NCI-H146 treated with DMSO at 0.1 percent for 48 hours (cell line): Measurements from ENCODE around the gene DEGS2.
"Not testable (repeated sequence)": the region's sequence is repeated elsewhere in the genome, so short reads cannot be mapped to it uniquely, and the experiment has no call there.

ENCODE experiments used
- DNase-seq: peaks from one replicate; lab custom pipeline; 2025; ENCODE audit not compliant: unreplicated experiment; lab: John Stamatoyannopoulos, UW

The DEGS2 gene

DNA sequence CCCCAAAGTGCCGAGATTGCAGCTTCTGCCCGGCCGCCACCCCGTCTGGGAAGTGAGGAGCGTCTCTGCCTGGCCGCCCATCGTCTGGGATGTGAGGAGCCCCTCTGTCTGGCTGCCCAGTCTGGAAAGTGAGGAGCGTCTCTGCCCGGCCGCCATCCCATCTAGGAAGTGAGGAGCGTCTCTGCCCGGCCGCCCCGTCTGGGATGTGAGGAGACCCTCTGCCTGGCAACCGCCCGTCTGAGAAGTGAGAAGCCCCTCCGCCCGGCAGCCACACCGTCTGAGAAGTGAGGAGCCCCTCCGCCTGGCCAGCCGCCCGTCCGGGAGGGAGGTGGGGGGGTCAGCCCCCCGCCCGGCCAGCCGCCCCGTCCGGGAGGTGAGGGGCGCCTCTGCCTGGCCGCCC is 21.2 kb upstream of the DEGS2 start:
- not testable (repeated sequence) for DNase-seq

DNA sequence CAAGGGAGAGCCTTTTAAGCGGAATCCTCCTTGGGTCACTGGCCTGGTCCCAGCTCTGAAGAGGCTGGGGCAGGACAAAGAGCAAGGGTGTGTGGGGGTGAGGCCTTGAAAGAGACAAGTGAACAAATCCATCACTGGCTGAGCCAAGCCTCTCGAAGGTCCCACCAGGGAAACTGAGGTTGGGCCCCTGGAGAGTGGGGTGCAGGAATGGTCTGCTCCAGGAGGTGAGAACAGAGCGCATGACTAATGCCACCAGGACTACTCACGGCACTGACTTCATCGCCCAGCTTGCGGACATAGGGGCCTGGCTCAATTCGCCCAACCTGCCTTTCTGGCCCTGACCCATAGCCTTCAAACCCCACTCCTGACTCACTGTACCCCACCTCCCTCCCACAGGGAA is 19.2 kb upstream of the DEGS2 start:
- DNase-seq = no peak

DNA sequence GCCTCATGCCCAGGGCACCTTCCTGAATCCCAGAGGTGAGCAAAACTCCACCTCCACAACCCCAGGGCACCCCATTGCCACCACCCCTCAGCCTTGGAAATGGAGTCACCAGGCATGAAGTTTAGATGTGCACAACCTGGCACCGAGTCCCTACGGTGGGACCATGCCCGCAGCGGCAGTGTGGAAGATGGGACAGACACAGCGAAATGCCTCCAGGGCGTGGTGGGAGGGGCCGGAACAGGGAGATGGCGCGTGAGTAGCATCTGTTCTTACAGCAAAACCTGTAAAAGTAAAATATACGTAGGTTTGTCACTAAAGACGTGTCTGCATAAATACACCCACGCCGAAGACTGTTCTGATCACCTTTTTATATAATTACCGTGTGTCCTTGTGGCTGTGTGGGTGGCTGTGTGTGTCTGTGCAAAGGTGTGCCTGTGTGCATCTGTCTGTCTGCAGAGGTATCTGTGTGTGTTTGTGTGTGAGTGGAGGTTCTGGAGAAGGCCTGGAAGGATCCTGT is 17.4 kb upstream of the DEGS2 start:
- DNase-seq = no peak

DNA sequence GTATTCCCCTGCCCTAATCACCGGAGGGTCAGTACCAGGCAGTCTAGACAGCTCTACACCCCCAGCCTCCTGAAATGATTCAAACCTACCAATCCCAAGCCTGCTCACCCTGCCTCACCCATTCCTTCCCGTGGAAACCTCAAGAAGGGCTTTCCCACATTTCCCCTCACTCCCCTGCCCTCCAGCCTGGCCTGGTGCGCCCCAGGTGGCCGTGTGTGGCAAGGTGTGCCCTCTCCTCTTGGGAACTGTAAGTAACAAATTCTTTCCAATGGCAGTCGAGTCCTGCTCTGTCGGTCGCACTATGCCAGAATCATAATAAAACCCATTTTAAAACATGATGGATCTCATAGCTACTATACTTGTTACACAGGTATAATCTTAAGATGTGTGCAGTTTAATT is 13.9 kb upstream of the DEGS2 start:
- no peak for DNase-seq

DNA sequence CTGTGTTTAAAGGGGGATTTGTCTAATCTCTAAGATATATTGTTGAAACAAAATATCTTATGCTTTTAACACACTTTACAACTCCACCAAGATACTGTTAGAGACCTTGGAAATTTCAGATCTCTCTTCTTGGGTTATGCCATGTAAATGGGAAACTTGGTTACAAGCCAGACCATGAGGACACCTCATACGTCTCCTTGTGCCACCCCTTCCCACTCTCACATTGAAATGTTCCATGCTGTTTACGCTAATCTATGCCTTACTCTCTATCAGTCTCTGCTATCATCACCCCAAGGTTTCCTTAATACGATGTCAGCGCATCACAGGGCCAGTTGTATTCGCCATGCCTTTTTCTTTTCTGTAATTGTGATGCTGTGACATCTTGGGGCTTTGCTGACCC is 13.4 kb upstream of the DEGS2 start:
- no peak for DNase-seq

DNA sequence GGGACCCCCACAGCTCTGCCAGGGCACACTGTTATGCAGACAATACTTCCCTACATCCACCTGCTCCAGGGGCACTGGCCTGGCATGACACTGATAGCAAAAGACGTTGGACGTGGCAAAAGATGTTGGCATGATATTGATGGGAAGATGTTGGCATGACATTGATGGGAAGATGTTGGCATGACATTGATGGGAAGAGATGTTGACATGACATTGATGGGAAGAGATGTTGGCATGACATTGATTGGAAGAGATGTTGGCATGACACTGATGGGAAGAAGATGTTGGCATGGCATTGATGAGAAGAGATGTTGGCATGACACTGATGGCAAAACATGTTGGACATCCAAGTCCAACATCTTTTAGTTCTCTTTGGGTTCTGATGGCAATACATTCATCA is 11.4 kb upstream of the DEGS2 start:
- DNase-seq = no peak

DNA sequence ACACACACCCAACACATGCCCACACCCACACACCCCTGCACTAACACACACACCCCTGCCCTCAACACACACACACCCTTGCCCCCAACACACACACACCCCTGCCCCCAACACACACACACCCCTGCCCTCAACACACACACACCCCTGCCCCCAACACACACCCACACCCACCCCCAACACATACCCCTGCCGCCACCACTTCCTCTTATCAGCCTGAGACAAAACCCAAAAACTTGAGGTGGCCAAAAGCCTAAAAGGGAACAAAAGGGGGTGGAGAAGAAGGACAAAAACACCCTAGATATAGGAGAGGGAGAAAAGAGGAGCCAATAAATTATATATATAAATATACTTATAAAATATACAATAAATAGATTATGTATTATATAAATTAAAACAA is 9.1 kb upstream of the DEGS2 start:
- DNase-seq = no peak

DNA sequence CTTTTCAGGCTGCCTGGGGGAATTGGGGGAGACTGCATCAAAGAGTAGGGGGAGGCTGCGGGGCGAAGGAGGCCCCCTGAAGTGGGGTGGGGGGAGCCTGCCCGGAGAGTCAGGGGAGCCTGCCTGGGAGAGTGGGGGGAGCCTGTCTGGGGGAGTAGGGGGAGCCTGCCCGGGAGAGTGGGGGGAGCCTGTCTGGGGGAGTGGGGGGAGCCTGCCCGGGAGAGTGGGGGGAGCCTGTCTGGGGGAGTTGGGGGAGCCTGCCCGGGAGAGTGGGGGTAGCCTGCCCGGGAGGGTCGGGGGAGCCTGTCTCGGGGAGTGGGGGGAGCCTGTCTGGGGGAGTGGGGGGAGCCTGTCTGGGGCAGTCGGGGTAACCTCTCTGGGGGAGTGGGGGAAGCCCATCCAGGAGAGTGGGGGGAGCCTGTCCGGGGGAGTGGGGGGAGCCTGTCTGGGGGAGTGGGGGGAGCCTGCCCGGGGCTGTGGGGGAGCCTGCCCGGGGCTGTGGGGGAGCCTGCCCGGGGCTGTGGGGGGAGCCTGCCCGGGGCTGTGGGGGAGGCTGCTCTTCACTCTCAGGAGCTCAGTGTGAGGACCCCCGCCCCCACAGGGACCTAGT is 6.5 kb upstream of the DEGS2 start:
- DNase-seq = no peak

DNA sequence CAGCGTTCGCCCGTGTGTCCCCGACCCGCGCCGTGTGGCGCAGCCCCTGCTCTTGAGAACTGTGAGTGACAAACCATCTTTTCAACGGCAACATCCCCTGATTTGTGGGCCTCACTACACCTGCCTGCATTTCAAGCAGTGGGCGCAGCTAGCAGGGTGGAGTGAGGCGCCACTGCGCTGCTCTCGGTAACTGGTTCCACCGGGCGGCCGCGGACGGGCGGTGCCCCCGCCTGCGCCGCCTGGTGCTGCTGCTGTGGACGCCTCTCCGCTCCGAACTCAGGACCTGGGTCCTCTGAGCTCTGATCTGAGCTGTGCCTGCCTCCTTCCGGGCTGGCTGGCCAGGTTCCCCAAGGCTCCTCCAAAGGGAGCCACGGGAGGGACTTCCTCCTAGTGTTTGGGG is 5.9 kb upstream of the DEGS2 start:
- DNase-seq = no peak

DNA sequence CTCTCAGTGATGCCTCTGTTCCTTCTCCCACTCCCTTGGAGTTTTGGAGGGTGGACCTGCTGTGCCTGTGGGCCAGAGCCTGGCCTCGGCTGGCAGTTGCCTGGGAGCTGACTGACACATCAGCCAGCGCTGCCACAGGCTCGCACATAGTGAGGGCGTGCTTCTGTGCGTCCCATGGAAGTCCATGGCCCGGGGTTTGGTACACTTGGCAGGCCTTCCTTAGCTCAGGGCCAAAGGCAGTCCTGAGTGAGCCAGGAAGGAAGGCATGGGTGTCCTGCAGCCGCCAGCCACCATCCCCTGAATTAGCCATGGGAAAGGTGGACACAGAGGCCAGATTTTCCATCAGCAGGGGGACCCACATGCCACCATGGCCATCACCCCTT is 1.1 kb upstream of the DEGS2 start:
- no peak for DNase-seq

DNA sequence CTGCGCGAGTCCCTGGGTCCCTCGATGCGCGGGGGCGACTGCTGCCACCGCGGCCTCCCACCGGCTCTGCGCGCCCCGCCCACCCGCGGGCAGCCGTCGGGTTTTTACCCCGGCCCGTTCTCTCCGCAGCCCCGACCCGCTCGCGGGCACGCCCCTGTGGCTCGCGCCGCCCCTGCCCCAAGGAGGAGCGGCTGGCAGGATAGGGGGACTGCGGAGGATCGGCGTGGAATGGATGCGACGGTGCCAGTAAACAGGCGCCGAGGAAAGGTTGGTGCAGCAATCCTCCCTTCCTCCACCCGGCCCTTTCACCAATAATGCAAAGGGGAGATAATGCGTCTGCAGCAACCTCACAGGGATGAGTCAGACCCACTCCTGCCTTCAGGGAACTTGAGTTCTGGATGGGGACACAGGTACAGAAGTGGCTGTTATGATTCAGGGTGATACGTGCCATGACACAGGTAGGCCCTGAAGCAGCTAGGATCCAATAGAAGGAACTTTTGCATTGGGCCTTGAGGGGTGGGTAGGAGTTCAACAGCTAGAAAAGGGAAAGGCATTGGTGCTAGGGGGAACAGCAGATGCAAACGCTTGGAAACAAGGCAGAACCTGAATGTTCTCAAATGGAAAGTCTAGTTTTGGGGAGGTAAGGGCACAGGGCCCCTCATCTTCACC is 554 bp upstream of the DEGS2 start:
- no peak for DNase-seq

DNA sequence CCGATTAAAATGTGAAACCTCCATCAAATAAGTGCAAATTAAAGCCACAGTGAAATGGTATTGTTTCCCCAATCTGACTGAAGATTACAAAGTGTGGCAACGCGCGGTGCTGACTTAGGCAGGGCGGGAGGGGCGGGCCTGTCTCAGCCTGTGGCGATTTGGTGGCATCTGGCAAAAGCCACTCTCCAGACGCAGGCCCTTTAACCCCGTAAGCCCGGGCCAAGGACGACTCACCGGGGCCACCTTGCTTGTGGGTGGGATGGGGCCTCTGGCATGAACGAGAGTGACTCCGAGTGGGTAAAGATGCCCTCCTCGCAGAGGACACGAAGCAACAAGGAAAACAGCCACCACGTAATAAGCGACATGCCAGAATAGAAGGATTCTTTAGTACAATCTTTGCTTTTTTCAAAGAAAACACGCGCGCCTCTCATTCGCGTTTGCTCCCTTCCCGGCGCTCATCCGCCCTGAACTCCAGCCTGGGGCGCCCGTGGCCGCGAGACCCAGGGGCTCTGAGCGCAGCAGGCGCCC is 815 bp downstream of the DEGS2 start:
- no peak for DNase-seq

DNA sequence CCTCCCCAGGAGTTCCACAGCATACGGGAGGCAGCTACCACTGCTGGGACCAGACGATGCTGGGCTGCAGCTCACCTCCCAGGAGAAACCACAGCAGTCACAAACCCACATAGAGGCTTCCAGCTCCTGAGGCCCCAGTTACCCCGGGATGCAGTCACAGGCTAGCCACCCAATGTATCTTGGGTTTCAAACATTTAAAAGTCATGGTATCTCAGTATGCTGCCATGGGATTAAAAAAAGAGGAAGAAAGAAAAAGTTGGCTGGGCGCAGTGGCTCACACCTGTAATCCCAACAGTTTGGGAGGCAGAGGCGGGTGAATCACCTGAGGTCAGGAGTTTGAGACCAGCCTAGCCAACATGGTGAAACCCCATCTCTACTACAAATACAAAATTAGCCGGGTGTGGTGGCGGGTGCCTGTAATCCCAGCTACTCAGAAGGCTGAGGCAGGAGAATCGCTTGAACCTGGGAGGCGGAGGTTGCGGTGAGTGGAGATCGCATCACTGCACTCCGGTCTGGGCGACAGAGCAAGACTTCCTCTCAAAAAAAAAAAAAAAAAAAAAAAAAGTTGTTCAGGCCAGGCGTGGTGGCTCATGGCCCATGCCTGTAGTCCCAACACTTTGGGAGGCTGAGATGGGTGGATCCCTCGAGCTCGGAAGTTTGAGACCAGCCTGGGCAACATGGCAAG is 1.8 kb downstream of the DEGS2 start:
- not testable (repeated sequence) for DNase-seq

DNA sequence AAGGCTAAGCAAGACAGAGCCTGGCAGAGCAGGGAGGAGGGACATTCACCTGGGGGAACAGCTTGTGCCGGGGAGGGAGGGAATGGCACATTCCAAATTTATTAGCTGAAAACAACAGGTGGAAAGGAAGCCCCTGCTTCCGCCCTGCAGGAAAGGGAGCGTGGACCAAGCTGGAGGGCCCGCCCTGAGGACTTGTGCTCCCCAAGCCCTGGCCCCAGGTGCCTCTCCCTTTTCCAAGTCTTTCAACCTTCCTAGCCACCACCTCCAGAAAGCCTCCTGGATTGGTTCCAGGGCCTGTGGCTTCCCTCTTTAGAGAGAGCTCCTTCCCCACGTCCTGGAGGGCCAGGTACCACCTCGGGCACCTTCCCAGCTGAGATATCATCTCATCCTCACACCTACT is 2.7 kb downstream of the DEGS2 start:
- no peak for DNase-seq

DNA sequence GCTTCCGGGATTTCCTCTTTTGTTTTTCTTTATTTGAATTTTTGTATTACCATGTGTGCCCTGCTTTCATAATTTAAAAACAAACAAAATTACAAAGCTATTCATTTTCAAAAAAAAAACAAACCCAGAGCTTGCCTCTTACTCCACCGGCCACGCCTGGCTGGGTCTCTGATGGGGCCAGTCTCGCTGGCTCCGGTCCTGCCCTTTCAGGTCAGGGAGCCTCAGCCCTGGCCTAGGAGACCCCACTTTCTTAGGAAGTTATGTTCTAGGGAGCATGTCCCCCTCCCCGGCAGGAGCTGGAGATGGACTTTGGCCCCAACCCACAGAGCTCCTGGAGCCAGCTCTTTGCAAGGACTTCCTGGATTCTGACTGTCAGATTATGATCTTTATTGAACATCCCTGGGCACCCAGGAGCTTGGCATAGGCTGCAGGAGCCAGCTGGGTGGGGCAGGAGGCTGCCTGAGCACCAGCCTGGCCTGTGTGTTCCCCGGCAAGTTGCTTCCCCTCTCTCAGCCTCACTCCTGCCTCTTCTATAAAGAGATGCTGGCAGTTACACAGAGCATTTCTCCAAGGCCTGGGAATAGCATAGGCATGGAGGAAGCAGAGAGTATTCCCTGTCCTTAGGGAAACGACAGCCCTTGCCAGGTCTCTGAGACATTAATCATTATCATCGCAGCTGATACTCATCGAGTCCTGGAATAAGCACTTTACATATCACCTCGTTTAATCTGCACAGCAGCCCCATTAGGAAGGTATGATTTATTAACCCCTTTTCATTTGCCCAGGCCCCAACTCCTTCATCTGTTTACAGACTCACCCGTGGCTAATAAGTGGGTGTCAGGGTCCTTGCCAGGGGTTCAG is 3.5 kb downstream of the DEGS2 start:
- DNase-seq = no peak

DNA sequence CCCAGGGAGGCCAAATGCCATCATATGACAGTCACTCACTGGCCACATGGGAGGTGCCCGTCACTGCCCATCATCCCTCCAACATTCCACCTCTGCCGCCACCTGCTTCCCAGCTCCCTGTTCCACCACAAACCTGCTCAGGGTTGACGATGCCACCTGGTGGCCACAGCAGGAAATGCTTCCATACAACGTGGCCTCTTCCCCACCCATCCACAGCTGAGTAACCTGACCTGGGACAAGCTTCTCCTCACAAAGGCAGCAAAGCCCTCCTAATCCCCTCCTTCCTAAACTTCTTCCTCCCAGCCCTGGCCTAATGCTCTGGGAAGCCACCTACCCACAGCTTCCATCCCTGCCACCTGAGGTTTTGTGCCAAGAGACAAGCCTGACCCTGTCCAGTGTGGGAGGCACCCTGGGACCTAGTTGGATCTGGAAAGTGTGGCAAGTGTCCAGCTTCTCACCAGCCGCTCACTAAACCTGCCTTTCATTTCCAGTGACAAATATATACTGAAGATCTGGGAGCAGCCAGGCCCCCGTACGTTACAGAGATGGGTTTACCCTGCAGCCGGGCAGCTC is 4.3 kb downstream of the DEGS2 start:
- DNase-seq = no peak

DNA sequence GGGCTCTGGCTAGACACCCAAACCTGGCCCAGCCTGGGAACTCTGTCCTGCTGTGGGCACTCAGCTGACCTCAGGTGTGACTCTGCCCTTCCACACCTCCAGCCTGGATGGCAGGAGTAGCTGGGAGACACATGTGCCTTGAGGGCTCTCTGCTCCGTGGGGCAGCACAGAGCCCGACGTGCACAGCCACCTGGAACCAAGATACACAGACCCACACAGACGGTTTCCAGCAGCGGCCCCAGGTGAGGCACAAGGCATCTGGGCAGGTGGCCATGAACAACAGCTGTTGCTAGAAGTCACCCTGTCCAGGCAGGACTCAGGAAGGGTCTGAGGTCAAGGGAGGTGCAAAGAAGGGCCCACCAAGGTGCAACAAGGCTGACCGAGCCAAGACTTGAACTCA is 5.9 kb downstream of the DEGS2 start:
- no peak for DNase-seq

DNA sequence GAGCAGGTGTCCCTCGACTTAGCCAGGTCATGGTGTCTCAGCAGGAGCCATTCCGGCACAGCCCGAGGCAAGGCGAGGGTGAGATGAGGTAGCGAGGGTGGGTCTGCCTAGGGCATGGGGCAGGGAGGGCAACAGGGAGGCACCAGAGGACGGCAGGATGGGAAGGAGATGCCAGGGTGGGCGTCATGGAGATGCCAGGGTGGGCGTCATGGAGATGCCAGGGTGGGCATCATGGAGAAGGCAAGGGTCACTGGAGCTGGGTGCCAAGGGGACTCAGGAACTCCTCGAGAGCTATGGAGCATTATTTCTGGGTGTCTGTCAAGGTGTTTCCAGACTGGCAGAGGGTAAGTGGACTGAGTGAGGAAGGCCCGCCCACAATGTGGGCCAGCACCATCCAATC is 7.4 kb downstream of the DEGS2 start:
- DNase-seq = no peak

DNA sequence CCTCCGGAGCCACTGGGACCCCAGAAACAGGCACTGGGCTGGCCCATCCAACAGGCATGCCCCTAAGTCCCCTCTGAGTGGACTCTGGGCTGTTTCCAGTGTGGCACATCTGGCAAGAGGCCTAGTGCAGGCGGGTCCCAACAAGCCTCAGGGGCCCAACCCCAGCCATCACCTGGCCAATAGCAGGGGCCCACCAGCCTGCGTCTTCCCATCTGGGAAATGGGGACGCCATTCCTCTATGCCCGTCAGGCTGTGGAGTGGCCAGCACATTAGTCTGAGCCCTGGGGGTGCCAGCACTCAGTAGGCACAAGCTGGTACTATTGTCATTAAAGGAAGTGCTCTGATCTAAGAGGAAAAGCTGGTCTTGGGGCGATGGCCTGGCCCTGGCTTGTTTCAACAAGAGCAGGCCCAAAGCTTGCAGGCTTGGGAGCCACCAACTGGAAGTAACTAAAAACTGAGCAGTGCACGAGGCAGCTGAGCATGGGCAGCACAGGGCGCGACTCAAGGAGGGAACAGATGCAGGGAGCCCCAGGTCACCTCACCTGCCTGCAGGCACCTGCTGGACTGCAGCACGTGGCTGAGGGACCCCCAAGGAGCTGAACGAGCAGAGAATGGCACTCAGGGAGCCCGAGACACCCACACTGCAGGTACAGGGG is 8.4 kb downstream of the DEGS2 start:
- DNase-seq = no peak

DNA sequence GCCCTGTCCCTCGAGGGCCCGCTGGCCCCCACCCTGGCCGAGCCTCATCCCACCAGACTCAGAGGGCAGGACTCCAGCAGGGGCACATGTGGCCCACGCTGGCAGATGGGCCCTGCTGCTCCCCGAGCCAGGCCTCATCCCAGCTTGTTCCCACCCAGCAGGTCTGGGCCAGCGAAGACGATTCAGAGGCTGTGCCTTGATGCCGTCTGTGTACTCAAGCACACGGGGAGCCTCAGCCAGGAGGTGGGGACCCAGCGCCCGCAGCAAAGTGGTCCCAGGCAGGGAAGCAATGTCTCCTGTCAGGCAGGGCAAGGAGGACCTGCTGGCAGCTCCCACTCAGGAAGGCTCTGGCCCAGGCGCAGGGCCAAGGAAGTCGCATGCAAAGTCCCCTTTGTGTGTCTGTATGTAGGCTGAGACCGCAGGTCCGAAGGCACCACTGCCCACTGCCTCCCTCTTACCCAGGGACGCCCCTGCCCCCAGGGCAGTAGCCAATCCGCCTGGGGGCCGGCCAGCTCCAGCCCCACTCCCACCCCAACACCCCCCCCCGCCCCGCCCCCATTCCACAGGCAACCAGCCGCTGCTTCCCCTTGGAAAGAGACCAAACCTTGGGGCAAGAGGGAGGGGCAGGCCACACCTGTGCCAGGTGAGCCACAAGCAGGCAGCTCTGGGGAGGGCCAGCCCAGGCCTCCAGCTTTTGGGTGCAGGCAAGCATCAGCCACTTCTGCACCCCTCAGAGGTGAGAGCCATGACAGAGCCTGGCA is 9.4 kb downstream of the DEGS2 start:
- DNase-seq = no peak
